Esophagus muscularis mucosa (tissue), 4 donors: Measurements from ENCODE around the gene SPATA21. TPM values are rescaled to one million over a fixed set of nuclear protein-coding genes. Genes with fewer than 3 reads are reported as not detected.
"Not testable (repeated sequence)": the region's sequence is repeated elsewhere in the genome, so short reads cannot be mapped to it uniquely, and the experiment has no call there.

Experiments
- DNase-seq: peaks from one replicate; pipeline ENCODE4 v3.0.0-alpha.2; 2017; ENCODE audit errors: extremely low spot score
- H3K27ac ChIP-seq, 4 donors: fragments of 200-600 bp; sonication (generic); replicated peaks in 1 of 4; 1 replicate in 3 of 4; 2 replicates in 1 of 4; pipeline ENCODE4 v1.5.1; 2016 to 2019; ENCODE audit warnings: mild to moderate bottlenecking in 1 of 4
- H3K27me3 ChIP-seq, 4 donors: fragments of 200-600 bp; sonication (generic); one replicate each; pipeline versions ENCODE4 v1.5.1 to v1.6.0; 2016 to 2019
- H3K36me3 ChIP-seq, 4 donors: fragments of 200-600 bp; sonication (generic); one replicate each; pipeline ENCODE4 v1.5.1; 2016 to 2019
- H3K4me1 ChIP-seq, 4 donors: fragments of 200-600 bp; sonication (generic); one replicate each; pipeline ENCODE4 v1.5.1; 2016 to 2019
- H3K4me3 ChIP-seq, 4 donors: fragments of 200-600 bp; sonication (generic); 1 replicate in 2 of 4; 2 replicates in 2 of 4; pipeline ENCODE4 v1.5.1; 2016 to 2019; ENCODE audit warnings: mild to moderate bottlenecking in 4 of 4, moderate library complexity in 1 of 4
- H3K9me3 ChIP-seq, 4 donors: fragments of 200-600 bp; sonication (generic); 1 replicate in 3 of 4; 2 replicates in 1 of 4; pipeline ENCODE4 v1.5.1; 2016 to 2019
- EP300 ChIP-seq: sonication (generic); formaldehyde crosslinking; IDR thresholded peaks from one replicate; pipeline ENCODE4 v1.6.1; 2017; ENCODE audit warnings: antibody characterized with exemption
- POLR2A ChIP-seq: fragments of 450-650 bp; IDR thresholded peaks from one replicate; pipeline ENCODE4 v1.6.1; 2017; ENCODE audit warnings: antibody characterized with exemption, moderate library complexity, mild to moderate bottlenecking, low read depth
- POLR2AphosphoS5 ChIP-seq, 2 donors: sonication (generic); formaldehyde crosslinking; IDR thresholded peaks; one replicate each; pipeline ENCODE4 v1.6.1; 2017; ENCODE audit warnings: antibody characterized with exemption in 2 of 2
- WGBS: methylation state at CpG from one replicate; pipeline ENCODE4 v1.1.5; 2018; 5-methylcytosine and 5-hydroxymethylcytosine counted together
- intact Hi-C: fragments of 100-400 bp; cut with DNase I; formaldehyde crosslinking; loops from one replicate; pipeline ENCODE4 v1.15.1; 2023
- total RNA-seq, 4 donors: library from RNA; depleted of rRNA; stranded (reverse); fragments of >200 nt; gene quantifications; one replicate each; pipeline versions ENCODE4 v1.1.0 to v1.2.1, GENCODE V29; 2016
- TF ChIP-seq, protein P1 (sequence below), 3 experiments: fragments of 200-600 bp in 2 of 3; fragments of 450-650 bp in 1 of 3; sonication (generic) in 2 of 3; IDR thresholded peaks; one replicate each; pipeline ENCODE4 v1.5.1; 2017 to 2019; ENCODE audit warnings: antibody characterized with exemption in 3 of 3, mild to moderate bottlenecking in 2 of 3, moderate library complexity in 1 of 3

Gene SPATA21
- total RNA-seq, 4 donors from 2014 or later, result not detected

DNA sequence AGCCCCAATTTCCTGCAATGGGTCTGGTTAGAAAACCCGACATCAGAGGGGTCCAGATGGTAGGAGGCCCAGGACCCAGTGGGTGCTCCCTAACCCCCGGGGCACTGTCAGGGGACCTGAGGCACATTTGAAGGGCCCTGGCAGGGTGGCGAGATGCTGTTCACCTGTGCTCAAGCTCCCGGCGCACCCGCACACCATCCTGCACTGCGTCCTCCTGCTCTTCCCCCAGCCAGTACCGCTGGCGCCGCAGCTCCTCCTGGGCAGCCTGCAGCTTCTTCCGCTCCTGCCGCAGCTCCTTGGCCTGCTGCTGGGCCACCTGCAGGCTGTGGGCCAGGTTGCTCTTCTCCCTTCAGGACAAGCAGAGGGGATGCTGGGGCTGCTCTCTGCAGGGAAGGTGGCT, 40.9 kb upstream of the SPATA21 start:
- H3K9me3 ChIP-seq, result no peaks in the 10 kb centered on the region
- H3K27ac ChIP-seq, result no peak overlapping the region
- WGBS, result 98% methylated on average over 8 of the region's 12 CpGs
- H3K4me3 ChIP-seq, result no peak overlapping the region
- H3K27me3 ChIP-seq, result no peaks in the 10 kb centered on the region
- no peaks in the 10 kb centered on the region for H3K4me1 ChIP-seq
- no peak for DNase-seq
- TF ChIP-seq POLR2A (no peak), POLR2AphosphoS5 (IDR thresholded peaks at IDR 0.05) (no peak), EP300 (no peak)
- TF ChIP-seq, protein P1, sequence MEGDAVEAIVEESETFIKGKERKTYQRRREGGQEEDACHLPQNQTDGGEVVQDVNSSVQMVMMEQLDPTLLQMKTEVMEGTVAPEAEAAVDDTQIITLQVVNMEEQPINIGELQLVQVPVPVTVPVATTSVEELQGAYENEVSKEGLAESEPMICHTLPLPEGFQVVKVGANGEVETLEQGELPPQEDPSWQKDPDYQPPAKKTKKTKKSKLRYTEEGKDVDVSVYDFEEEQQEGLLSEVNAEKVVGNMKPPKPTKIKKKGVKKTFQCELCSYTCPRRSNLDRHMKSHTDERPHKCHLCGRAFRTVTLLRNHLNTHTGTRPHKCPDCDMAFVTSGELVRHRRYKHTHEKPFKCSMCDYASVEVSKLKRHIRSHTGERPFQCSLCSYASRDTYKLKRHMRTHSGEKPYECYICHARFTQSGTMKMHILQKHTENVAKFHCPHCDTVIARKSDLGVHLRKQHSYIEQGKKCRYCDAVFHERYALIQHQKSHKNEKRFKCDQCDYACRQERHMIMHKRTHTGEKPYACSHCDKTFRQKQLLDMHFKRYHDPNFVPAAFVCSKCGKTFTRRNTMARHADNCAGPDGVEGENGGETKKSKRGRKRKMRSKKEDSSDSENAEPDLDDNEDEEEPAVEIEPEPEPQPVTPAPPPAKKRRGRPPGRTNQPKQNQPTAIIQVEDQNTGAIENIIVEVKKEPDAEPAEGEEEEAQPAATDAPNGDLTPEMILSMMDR (IDR thresholded peaks at IDR 0.05), result no peak
- intact Hi-C loops, result no loop called here
- peaks cover 78 to 98% (median 91%) of the 10 kb centered on the region in 4 donors for H3K36me3 ChIP-seq

DNA sequence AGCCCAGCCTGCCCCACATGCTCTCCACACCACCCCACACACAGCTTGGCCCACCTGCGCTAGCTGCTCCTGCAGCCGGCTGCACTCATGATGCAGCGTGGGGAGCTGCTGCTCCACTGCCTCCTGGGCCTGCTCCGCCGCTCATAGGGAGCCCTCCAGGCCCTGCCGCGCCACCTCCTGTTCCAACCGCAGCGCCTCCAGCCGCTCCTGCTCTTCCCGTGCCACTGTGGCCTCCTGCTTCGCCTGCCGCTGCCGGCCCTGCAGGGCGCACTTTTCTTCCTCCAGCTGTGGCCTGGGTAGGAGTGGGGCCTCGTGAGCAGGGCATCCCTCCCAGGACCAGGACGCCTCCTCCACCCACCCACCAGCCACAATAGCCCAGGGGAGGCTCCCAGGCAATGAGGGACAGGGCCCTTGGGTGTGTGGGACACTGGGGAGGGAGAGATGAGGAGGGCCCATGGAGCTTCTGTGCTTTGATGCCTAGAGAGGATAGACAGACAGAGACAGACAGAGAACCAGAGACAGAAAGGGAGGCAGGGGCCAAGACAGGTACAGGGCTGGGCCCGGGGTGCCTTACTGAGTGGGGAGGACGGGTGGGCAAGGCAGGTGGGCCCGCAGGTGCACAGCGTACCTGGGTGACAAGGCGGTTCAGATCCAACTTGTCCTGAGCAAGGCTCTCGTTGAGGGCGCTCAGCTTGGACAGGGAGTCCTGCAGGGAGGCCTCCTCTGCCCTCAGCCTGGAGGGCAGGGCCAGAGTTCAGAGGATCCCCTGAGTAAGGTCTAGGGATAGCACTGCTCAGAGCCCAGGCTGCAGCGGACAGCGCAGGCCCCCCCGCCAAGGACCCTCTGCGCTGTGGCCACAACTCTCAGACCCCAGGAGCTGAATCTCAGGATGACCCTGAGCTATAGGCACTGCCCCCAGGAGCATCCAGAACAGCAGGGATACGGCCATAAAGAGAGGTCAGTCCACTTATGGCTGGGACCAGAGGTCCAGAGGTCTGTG, 38.8 kb upstream of the SPATA21 start:
- intact Hi-C loops, H3K27ac ChIP-seq, H3K9me3 ChIP-seq, H3K27me3 ChIP-seq, H3K4me1 ChIP-seq, H3K4me3 ChIP-seq, DNase-seq: not testable (repeated sequence)
- H3K36me3 ChIP-seq, result peaks cover 64 to 87% (median 84%) of the 10 kb centered on the region in 4 donors
- 90% methylated on average over 22 of the region's 29 CpGs for WGBS

DNA sequence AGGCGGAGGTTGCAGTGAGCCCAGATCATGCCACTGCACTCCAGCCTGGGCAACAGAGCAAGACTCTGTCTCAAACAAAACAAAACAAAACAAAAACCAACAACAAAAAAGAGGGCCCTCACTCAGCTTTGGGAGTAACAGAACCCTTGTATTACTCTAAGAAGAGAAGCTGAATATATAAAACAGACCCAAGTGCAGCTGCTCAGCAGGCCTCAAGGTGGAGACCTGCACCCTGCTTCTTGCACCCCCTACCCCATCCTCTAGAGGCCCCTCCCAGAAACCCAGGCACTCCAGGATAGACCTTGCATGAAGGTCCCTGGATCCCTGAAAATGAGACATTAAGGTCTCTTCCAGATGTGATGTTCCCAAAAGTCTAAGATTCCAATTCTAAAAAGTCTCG, 37.7 kb upstream of the SPATA21 start:
- peaks cover 54 to 75% (median 72%) of the 10 kb centered on the region in 4 donors for H3K36me3 ChIP-seq
- H3K4me3 ChIP-seq, H3K27me3 ChIP-seq, H3K4me1 ChIP-seq, H3K9me3 ChIP-seq, DNase-seq, H3K27ac ChIP-seq, intact Hi-C loops: not testable (repeated sequence)
- 91% methylated on average over 2 of the region's 2 CpGs for WGBS

DNA sequence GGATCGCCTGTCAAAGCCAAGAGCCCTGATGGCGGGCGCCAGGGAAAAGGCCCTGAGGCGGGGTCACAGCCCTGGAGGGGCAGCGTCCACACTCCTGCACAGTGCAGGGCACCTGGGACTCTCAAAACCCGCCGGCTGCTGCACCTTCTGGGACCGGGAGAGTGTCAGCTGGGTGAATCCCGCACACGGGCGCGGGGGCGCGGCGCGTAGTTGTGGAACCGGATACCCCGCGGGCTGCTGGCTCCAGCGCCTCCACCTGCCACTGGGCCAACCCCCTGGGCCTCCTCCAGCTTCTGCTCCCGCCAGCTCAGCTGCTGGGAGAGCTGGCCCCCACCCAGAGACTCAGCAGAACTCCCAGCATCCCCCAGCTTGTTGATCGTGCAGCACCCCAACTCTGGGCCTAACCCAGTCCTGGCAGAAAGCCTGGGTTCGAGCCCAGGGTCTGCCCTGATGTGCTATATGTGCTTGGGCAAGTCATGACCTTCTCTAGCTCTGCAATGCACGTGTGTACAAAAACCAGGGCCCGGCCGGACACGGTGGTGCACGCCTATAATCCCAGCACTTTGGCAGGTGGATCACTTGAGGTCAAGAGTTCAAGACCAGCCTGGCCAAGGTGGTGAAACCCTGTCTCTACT, 37.1 kb upstream of the SPATA21 start:
- no peaks in the 10 kb centered on the region for H3K4me1 ChIP-seq
- no peaks in the 10 kb centered on the region for H3K27me3 ChIP-seq
- no peak for TF ChIP-seq EP300
- TF ChIP-seq, protein P1 (IDR thresholded peaks at IDR 0.05), result no peak
- TF ChIP-seq POLR2A, result no peak
- TF ChIP-seq POLR2AphosphoS5 (IDR thresholded peaks at IDR 0.05), result no peak
- 95% methylated on average over 21 of the region's 28 CpGs for WGBS
- peaks cover 48 to 69% (median 67%) of the 10 kb centered on the region in 4 donors for H3K36me3 ChIP-seq
- no peak for DNase-seq
- H3K9me3 ChIP-seq, result no peaks in the 10 kb centered on the region
- H3K27ac ChIP-seq, result no peak overlapping the region
- intact Hi-C loops, result no loop called here
- H3K4me3 ChIP-seq, result no peak overlapping the region

DNA sequence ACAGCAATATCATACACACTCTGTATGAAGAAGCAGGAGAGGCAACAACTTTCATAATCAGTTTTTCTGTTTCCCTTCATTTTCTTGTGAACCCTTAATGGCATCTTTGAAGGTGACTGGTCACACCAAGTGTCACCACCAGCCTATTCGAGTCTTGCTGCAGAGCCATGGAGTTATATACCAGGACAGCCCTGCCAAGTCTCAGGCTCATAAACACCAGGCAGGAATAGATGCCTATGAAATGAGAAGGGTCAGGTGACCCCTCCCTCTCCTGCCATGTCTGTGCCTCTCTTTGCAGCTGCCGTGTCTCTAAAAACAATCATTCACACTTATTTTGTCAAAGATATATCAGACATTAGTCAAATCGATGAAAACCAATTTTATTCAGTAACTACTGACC, 31.3 kb upstream of the SPATA21 start:
- Histone ChIP-seq H3K27me3 (no peaks in the 10 kb centered on the region), H3K9me3 (no peaks in the 10 kb centered on the region), H3K36me3 (peaks cover 5 to 32% (median 22%) of the 10 kb centered on the region in 4 donors), H3K27ac (no peak overlapping the region), H3K4me1 (no peaks in the 10 kb centered on the region), H3K4me3 (no peak overlapping the region)
- TF ChIP-seq, protein P1 (IDR thresholded peaks at IDR 0.05), result no peak
- TF ChIP-seq EP300, result no peak
- intact Hi-C loops, result no loop called here
- 73% methylated on average over 3 of the region's 3 CpGs for WGBS
- DNase-seq, result no peak
